ENCODE results near the gene CAPS.

GRCh38 chr19:5934069-5934401, 20.0 kb downstream of the CAPS start:
- TF ChIP-seq, protein P1, sequence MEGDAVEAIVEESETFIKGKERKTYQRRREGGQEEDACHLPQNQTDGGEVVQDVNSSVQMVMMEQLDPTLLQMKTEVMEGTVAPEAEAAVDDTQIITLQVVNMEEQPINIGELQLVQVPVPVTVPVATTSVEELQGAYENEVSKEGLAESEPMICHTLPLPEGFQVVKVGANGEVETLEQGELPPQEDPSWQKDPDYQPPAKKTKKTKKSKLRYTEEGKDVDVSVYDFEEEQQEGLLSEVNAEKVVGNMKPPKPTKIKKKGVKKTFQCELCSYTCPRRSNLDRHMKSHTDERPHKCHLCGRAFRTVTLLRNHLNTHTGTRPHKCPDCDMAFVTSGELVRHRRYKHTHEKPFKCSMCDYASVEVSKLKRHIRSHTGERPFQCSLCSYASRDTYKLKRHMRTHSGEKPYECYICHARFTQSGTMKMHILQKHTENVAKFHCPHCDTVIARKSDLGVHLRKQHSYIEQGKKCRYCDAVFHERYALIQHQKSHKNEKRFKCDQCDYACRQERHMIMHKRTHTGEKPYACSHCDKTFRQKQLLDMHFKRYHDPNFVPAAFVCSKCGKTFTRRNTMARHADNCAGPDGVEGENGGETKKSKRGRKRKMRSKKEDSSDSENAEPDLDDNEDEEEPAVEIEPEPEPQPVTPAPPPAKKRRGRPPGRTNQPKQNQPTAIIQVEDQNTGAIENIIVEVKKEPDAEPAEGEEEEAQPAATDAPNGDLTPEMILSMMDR (IDR thresholded peaks at IDR 0.05) = no peak
- TF ChIP-seq EP300 (IDR thresholded peaks at IDR 0.05) = no peak
